K562 (cell line): ENCODE results near the gene CACNA1C. TPM values are rescaled to one million over a fixed set of nuclear protein-coding genes. Genes with fewer than 3 reads are reported as not detected.

ENCODE experiments used
- EHMT2 ChIP-seq: fragments of 450-650 bp; IDR thresholded peaks from 2 replicates; pipeline ENCODE4 v1.6.1; 2018; ENCODE audit warnings: antibody characterized with exemption
- PPARD ChIP-seq: fragments of 250-450 bp; sonication (Bioruptor Pico); IDR thresholded peaks from 2 replicates; pipeline ENCODE4 v1.8.0; 2022; ENCODE audit warnings: inconsistent platforms, mild to moderate bottlenecking, moderate library complexity
- RERE ChIP-seq: sonication (generic); formaldehyde crosslinking; IDR thresholded peaks from 2 replicates; pipeline ENCODE4 v1.8.0; 2023; ENCODE audit warnings: missing genetic modification reagents, mild to moderate bottlenecking, borderline replicate concordance
- THRAP3 ChIP-seq: fragments of 450-650 bp; IDR thresholded peaks from 2 replicates; pipeline ENCODE4 v1.6.1; 2016; ENCODE audit warnings: mild to moderate bottlenecking, inconsistent platforms, borderline replicate concordance
- polyA plus RNA-seq, 8 experiments: library from polyadenylated mRNA; depleted of rRNA in 4 of 8; stranded (reverse) in 5 of 8; unstranded in 3 of 8; fragments of >200 nt; fragmentation: Nextera tagmentation in 2 of 8; fragmentation: Illumina TruSeq in 1 of 8; extraction: Ambion mirVana in 2 of 8; extraction: Trizol in 1 of 8; gene quantifications; 2 replicates each; pipeline versions ENCODE4 v1.2.1 to v1.2.3, GENCODE V29; 2011 to 2014; ENCODE audit warnings: inconsistent platforms in 1 of 8, missing spikeins in 1 of 8
- total RNA-seq, 7 experiments: library from RNA; depleted of rRNA in 6 of 7; stranded (reverse); fragments of >200 nt in 6 of 7; fragmentation: Illumina TruSeq in 2 of 7; extraction: Trizol in 2 of 7; gene quantifications; 2 replicates each; pipeline versions ENCODE4 v1.2.1 to v1.2.3, GENCODE V29; 2011 to 2021; ENCODE audit warnings: low replicate concordance in 1 of 7

CACNA1C gene
- total and polyA plus RNA-seq, 9 of the 15 experiments (the other 6 are each of a cell fraction or from before 2014, with no cell fraction given), result not detected

- no peak for TF ChIP-seq THRAP3
- no peak for TF ChIP-seq RERE (CRISPR knock-in tag)
- no peak for TF ChIP-seq PPARD (CRISPR knock-in tag)
- no peak for TF ChIP-seq EHMT2
- TF ChIP-seq, all 486 proteins: peak for 0
These were observed 553.6 kb downstream of the CACNA1C start (continued) for GRCh38 chr12:2606186-2606910.
